Dendritic cell treated with granulocyte-macrophage colony-stimulating factor and Interleukin-4, amounts not matched to agents 40 ng/mL and 50 ng/mL, for 4 days (primary cell): Measurements from ENCODE around the gene CERK.

Source experiments
- H3K27ac Mint-ChIP-seq: one replicate; pipeline ENCODE4 v1.8.0; 2022; ENCODE audit warnings: mild to moderate bottlenecking, mixed read lengths
- H3K27me3 Mint-ChIP-seq: one replicate; pipeline ENCODE4 v1.8.0; 2022; ENCODE audit warnings: mild to moderate bottlenecking, mixed read lengths
- H3K36me3 Mint-ChIP-seq: one replicate; pipeline ENCODE4 v1.8.0; 2022; ENCODE audit warnings: low read depth, mixed read lengths
- H3K4me1 Mint-ChIP-seq: one replicate; pipeline ENCODE4 v1.8.0; 2022; ENCODE audit warnings: low read depth, mixed read lengths
- H3K4me3 Mint-ChIP-seq: one replicate; pipeline ENCODE4 v1.8.0; 2022; ENCODE audit warnings: mild to moderate bottlenecking, moderate library complexity, mixed read lengths
- H3K9me3 Mint-ChIP-seq: one replicate; pipeline ENCODE4 v1.8.0; 2022; ENCODE audit warnings: mixed read lengths
- intact Hi-C: fragments of 100-400 bp; cut with micrococcal nuclease; formaldehyde crosslinking; loops from one replicate; pipeline ENCODE4 v1.15.0; 2022

CERK gene

GRCh38 chr22:46726066-46726985, 11.7 kb downstream of the CERK start:
- Mint-ChIP-seq H3K4me3 (no peak overlapping the region), H3K27ac (no peak overlapping the region), H3K27me3 (no peaks in the 10 kb centered on the region), H3K9me3 (no peaks in the 10 kb centered on the region), H3K36me3 (peaks cover 100% of the 10 kb centered on the region), H3K4me1 (peaks cover 52% of the 10 kb centered on the region)
- intact Hi-C loops, result no loop called here

- H3K36me3 Mint-ChIP-seq, result peaks cover 100% of the 10 kb centered on the region
- intact Hi-C loops, result no loop called here
Measured at GRCh38 chr22:46725096-46725495, 13.0 kb downstream of the CERK start.

GRCh38 chr22:46723882-46724281, 14.2 kb downstream of the CERK start:
- H3K4me3 Mint-ChIP-seq, result no peak overlapping the region
- no peak overlapping the region for H3K27ac Mint-ChIP-seq
- no peaks in the 10 kb centered on the region for H3K27me3 Mint-ChIP-seq
- H3K4me1 Mint-ChIP-seq, result peaks cover 39% of the 10 kb centered on the region
- intact Hi-C loops, result no loop called here
- H3K36me3 Mint-ChIP-seq, result peaks cover 100% of the 10 kb centered on the region
- no peaks in the 10 kb centered on the region for H3K9me3 Mint-ChIP-seq

More at GRCh38 chr22:46725096-46725495, 13.0 kb downstream of the CERK start:
- no peak overlapping the region for H3K4me3 Mint-ChIP-seq
- no peak overlapping the region for H3K27ac Mint-ChIP-seq
- no peaks in the 10 kb centered on the region for H3K27me3 Mint-ChIP-seq
- H3K4me1 Mint-ChIP-seq, result peaks cover 39% of the 10 kb centered on the region
- H3K9me3 Mint-ChIP-seq, result no peaks in the 10 kb centered on the region

- H3K4me1 Mint-ChIP-seq, result peaks cover 25% of the 10 kb centered on the region
Measured at GRCh38 chr22:46721501-46722085, 16.5 kb downstream of the CERK start.

GRCh38 chr22:46719921-46720320, 18.1 kb downstream of the CERK start:
- peaks cover 99% of the 10 kb centered on the region for H3K36me3 Mint-ChIP-seq
- intact Hi-C loops, result no loop called here
- no peaks in the 10 kb centered on the region for H3K27me3 Mint-ChIP-seq
- no peak overlapping the region for H3K4me3 Mint-ChIP-seq
- H3K9me3 Mint-ChIP-seq, result no peaks in the 10 kb centered on the region
- H3K4me1 Mint-ChIP-seq, result peaks cover 12% of the 10 kb centered on the region
- H3K27ac Mint-ChIP-seq, result no peak overlapping the region

More at GRCh38 chr22:46721501-46722085, 16.5 kb downstream of the CERK start:
- Mint-ChIP-seq H3K4me3 (no peak overlapping the region), H3K27ac (no peak overlapping the region), H3K36me3 (peaks cover 100% of the 10 kb centered on the region), H3K27me3 (no peaks in the 10 kb centered on the region), H3K9me3 (no peaks in the 10 kb centered on the region)
- intact Hi-C loops, result no loop called here

GRCh38 chr22:46714550-46714949, 23.5 kb downstream of the CERK start:
- no peak overlapping the region for H3K27ac Mint-ChIP-seq
- no peaks in the 10 kb centered on the region for H3K4me1 Mint-ChIP-seq
- H3K9me3 Mint-ChIP-seq, result no peaks in the 10 kb centered on the region
- no peak overlapping the region for H3K4me3 Mint-ChIP-seq
- no peaks in the 10 kb centered on the region for H3K27me3 Mint-ChIP-seq
- H3K36me3 Mint-ChIP-seq, result peaks cover 99% of the 10 kb centered on the region
- intact Hi-C loops, result no loop called here

- intact Hi-C loops, result no loop called here
- no peaks in the 10 kb centered on the region for H3K4me1 Mint-ChIP-seq
- H3K9me3 Mint-ChIP-seq, result no peaks in the 10 kb centered on the region
- no peak overlapping the region for H3K4me3 Mint-ChIP-seq
- peaks cover 99% of the 10 kb centered on the region for H3K36me3 Mint-ChIP-seq
- H3K27ac Mint-ChIP-seq, result no peak overlapping the region
- no peaks in the 10 kb centered on the region for H3K27me3 Mint-ChIP-seq
Measured at GRCh38 chr22:46712288-46712687, 25.8 kb downstream of the CERK start.

GRCh38 chr22:46710806-46711205, 27.2 kb downstream of the CERK start:
- Mint-ChIP-seq H3K36me3 (peaks cover 100% of the 10 kb centered on the region), H3K9me3 (no peaks in the 10 kb centered on the region), H3K4me1 (no peaks in the 10 kb centered on the region), H3K4me3 (no peak overlapping the region), H3K27ac (no peak overlapping the region), H3K27me3 (no peaks in the 10 kb centered on the region)
- intact Hi-C loops, result no loop called here

GRCh38 chr22:46708766-46709330, 29.2 kb downstream of the CERK start:
- Mint-ChIP-seq H3K9me3 (no peaks in the 10 kb centered on the region), H3K4me1 (no peaks in the 10 kb centered on the region), H3K27me3 (no peaks in the 10 kb centered on the region), H3K36me3 (peaks cover 100% of the 10 kb centered on the region), H3K4me3 (no peak overlapping the region), H3K27ac (no peak overlapping the region)
- intact Hi-C loops, result no loop called here

GRCh38 chr22:46707827-46708570, 30.1 kb downstream of the CERK start:
- Mint-ChIP-seq H3K27ac (no peak overlapping the region), H3K4me1 (no peaks in the 10 kb centered on the region), H3K27me3 (no peaks in the 10 kb centered on the region), H3K9me3 (no peaks in the 10 kb centered on the region), H3K4me3 (no peak overlapping the region), H3K36me3 (peaks cover 100% of the 10 kb centered on the region)
- intact Hi-C loops, result no loop called here

GRCh38 chr22:46707305-46707704, 30.7 kb downstream of the CERK start:
- Mint-ChIP-seq H3K36me3 (peaks cover 100% of the 10 kb centered on the region), H3K4me1 (no peaks in the 10 kb centered on the region), H3K4me3 (no peak overlapping the region), H3K9me3 (no peaks in the 10 kb centered on the region), H3K27ac (no peak overlapping the region), H3K27me3 (no peaks in the 10 kb centered on the region)
- intact Hi-C loops, result no loop called here

- no peak overlapping the region for H3K27ac Mint-ChIP-seq
- H3K9me3 Mint-ChIP-seq, result no peaks in the 10 kb centered on the region
- H3K36me3 Mint-ChIP-seq, result peaks cover 100% of the 10 kb centered on the region
- H3K4me1 Mint-ChIP-seq, result no peaks in the 10 kb centered on the region
- no peak overlapping the region for H3K4me3 Mint-ChIP-seq
- intact Hi-C loops, result no loop called here
- H3K27me3 Mint-ChIP-seq, result no peaks in the 10 kb centered on the region
Measured at GRCh38 chr22:46706060-46706459, 32.0 kb downstream of the CERK start.

- intact Hi-C loops, result no loop called here
- Mint-ChIP-seq H3K4me1 (no peaks in the 10 kb centered on the region), H3K36me3 (peaks cover 100% of the 10 kb centered on the region), H3K27ac (no peak overlapping the region), H3K9me3 (no peaks in the 10 kb centered on the region), H3K27me3 (no peaks in the 10 kb centered on the region), H3K4me3 (no peak overlapping the region)
Measured at GRCh38 chr22:46703996-46704370, 34.1 kb downstream of the CERK start.
